Ammon's horn (tissue), 1 donor: ENCODE measurements around the gene NCKAP5.

ENCODE experiments used
- DNase-seq: peaks from one replicate; pipeline ENCODE4 v3.0.0-alpha.2; 2016; ENCODE audit warnings: low spot score

The NCKAP5 gene

GRCh38 chr2:132937629-132938028 is 630.6 kb downstream of the NCKAP5 start:
- no peak for DNase-seq

GRCh38 chr2:132936791-132937190 is 631.5 kb downstream of the NCKAP5 start:
- no peak for DNase-seq

GRCh38 chr2:132936261-132936660 is 632.0 kb downstream of the NCKAP5 start:
- no peak for DNase-seq

- DNase-seq: peak; percentile 27
Observed at GRCh38 chr2:132929786-132930185, 638.5 kb downstream of the NCKAP5 start.

GRCh38 chr2:132923787-132924186 is 644.5 kb downstream of the NCKAP5 start:
- no peak for DNase-seq

- DNase-seq: no peak
Observed at GRCh38 chr2:132915812-132916549, 652.3 kb downstream of the NCKAP5 start.

GRCh38 chr2:132911726-132912724 is 656.2 kb downstream of the NCKAP5 start:
- peak; percentile 22 for DNase-seq

- DNase-seq: no peak
Observed at GRCh38 chr2:132910432-132910831, 657.8 kb downstream of the NCKAP5 start.

- no peak for DNase-seq
Observed at GRCh38 chr2:132909427-132909826, 658.8 kb downstream of the NCKAP5 start.

GRCh38 chr2:132904142-132904842 is 664.0 kb downstream of the NCKAP5 start:
- DNase-seq: no peak

GRCh38 chr2:132902626-132903025 is 665.6 kb downstream of the NCKAP5 start:
- no peak for DNase-seq

GRCh38 chr2:132901661-132902060 is 666.6 kb downstream of the NCKAP5 start:
- no peak for DNase-seq

GRCh38 chr2:132897111-132897510 is 671.2 kb downstream of the NCKAP5 start:
- no peak for DNase-seq

- DNase-seq: peak; percentile 6
Observed at GRCh38 chr2:132896073-132896472, 672.2 kb downstream of the NCKAP5 start.

- no peak for DNase-seq
Observed at GRCh38 chr2:132891498-132891897, 676.8 kb downstream of the NCKAP5 start.

- DNase-seq: no peak
Observed at GRCh38 chr2:132886574-132886973, 681.7 kb downstream of the NCKAP5 start.

- no peak for DNase-seq
Observed at GRCh38 chr2:132884705-132885104, 683.6 kb downstream of the NCKAP5 start.

GRCh38 chr2:132884292-132884691 is 684.0 kb downstream of the NCKAP5 start:
- no peak for DNase-seq

- no peak for DNase-seq
Observed at GRCh38 chr2:132883430-132883829, 684.8 kb downstream of the NCKAP5 start.

GRCh38 chr2:132881546-132881945 is 686.7 kb downstream of the NCKAP5 start:
- DNase-seq: no peak

GRCh38 chr2:132877923-132878322 is 690.3 kb downstream of the NCKAP5 start:
- DNase-seq: no peak

GRCh38 chr2:132876745-132877391 is 691.4 kb downstream of the NCKAP5 start:
- no peak for DNase-seq
